Dermis lymphatic vessel endothelial cell (primary cell): ENCODE data around the gene TAF1L. TPM values are rescaled to one million over a fixed set of nuclear protein-coding genes. Genes with fewer than 3 reads are reported as not detected.

Experiments
- total RNA-seq: library from RNA; depleted of rRNA; stranded (reverse); fragments of >200 nt; gene quantifications from 2 replicates; pipeline ENCODE4 v1.2.1, GENCODE V29; 2014

Gene TAF1L
- under 0.01 TPM in 2 replicates for total RNA-seq

DNA sequence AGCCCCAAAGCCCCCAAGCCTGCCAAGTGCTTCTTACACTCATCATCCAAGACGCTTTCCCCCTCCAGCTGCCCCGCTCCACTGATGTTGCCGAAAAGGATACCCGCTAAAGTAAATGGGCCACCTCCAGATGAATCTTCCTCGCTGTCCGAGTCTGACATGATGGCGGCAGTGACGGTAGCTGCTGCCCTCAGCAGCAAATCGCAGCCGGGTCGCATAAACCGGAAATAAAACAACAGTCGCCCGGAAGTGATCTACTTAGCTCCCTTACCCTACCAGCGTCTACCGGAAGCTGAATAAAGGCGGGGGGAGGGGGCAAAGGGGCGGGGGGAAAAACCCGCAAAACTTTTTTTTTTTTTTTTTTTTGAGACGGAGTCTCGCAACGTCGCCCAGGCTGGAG lies at the start of gene TAF1L:
TSS of gene TAF1L (minus strand) at position 308 of the 400 bp plus-strand sequence. CDS start at position 218, 90 bp downstream.

Other genes with a start within 250 kb of the TAF1L start
- 9.9 and 11.8 TPM in 2 replicates for gene RIGI, start 109.5 kb downstream of the TAF1L start, total RNA-seq
- 1.9 and 5.6 TPM in 2 replicates for gene SMIM27, start 83.3 kb downstream of the TAF1L start, total RNA-seq
- 35.8 and 39.9 TPM in 2 replicates for gene TOPORS, start 83.1 kb downstream of the TAF1L start, total RNA-seq
- gene NDUFB6, start 62.5 kb downstream of the TAF1L start, total RNA-seq, result 32.0 and 36.8 TPM in 2 replicates
- gene TMEM215, start 147.9 kb upstream of the TAF1L start, total RNA-seq, result not detected in 2 replicates